ENCODE data around the gene NENF. TPM values are rescaled to one million over a fixed set of nuclear protein-coding genes. Genes with fewer than 3 reads are reported as not detected.

The NENF gene
- total and polyA plus RNA-seq, 10 of the 15 experiments (the other 5 are each of a cell fraction or from before 2014, with no cell fraction given): 5.1 to 83.4 (median 42.7) TPM

GRCh38 chr1:212432661-212433576 lies at the start of gene NENF (continued):
- peak; percentile 73 for TF ChIP-seq DPF2 (IDR thresholded peaks at IDR 0.05)
- no peak for TF ChIP-seq PAX8 (IDR thresholded peaks at IDR 0.05)
- TF ChIP-seq IKZF2 (IDR thresholded peaks at IDR 0.05): peak in 1 of 2 experiments; percentile 35; a peak in 1 of 4 replicates
- no peak for TF ChIP-seq E2F8 (IDR thresholded peaks at IDR 0.05; ENCODE audit: low read depth, partially characterized antibody)
- peak; percentile 88 for TF ChIP-seq LARP7 (IDR thresholded peaks at IDR 0.05)
- peak; percentile 88 for TF ChIP-seq GATAD2B (conservative IDR thresholded peaks at IDR 0.05; ENCODE audit: low read depth)
- TF ChIP-seq RELA (IDR thresholded peaks at IDR 0.05; ENCODE audit: borderline replicate concordance, partially characterized antibody): peak; percentile 4
- 0 out of 2 replicates have a peak, but pooled peaks have one; percentile 31 for TF ChIP-seq TAF1 (IDR thresholded peaks at IDR 0.05; ENCODE audit: borderline replicate concordance, low read depth, low read length)
- no peak for TF ChIP-seq ASH2L (IDR thresholded peaks at IDR 0.05; ENCODE audit: borderline replicate concordance, low read depth)
- TF ChIP-seq SMC3 (IDR thresholded peaks at IDR 0.05; ENCODE audit: borderline replicate concordance, low read length): no peak
- TF ChIP-seq ATF3 (IDR thresholded peaks at IDR 0.05; ENCODE audit: borderline replicate concordance, extremely low read depth, low read depth, low read length): no peak
- no peak for TF ChIP-seq ZNF622 (IDR thresholded peaks at IDR 0.05)
- peak; percentile 67; the same call in 1 of the 2 replicates for TF ChIP-seq SMARCA5 (IDR thresholded peaks at IDR 0.05)
- no peak for TF ChIP-seq ZBTB4 (CRISPR knock-in tag; IDR thresholded peaks at IDR 0.05)
- TF ChIP-seq PML (IDR thresholded peaks at IDR 0.05; ENCODE audit: low read length): 0 out of 2 replicates have a peak, but pooled peaks have one; percentile 51
- no peak for TF ChIP-seq IRF4 (IDR thresholded peaks at IDR 0.05; ENCODE audit: low read depth, low read length)
- TF ChIP-seq NFXL1 (IDR thresholded peaks at IDR 0.05; ENCODE audit: borderline replicate concordance): no peak
- TF ChIP-seq CHD2 (IDR thresholded peaks at IDR 0.05; ENCODE audit: borderline replicate concordance, low read depth, low read length): no peak
- TF ChIP-seq BACH1 (IDR thresholded peaks at IDR 0.05; ENCODE audit: borderline replicate concordance): peak; percentile 67; the same call in 1 of the 2 replicates
- TF ChIP-seq NFYA (IDR thresholded peaks at IDR 0.05; ENCODE audit: borderline replicate concordance, low read depth, low read length): no peak
- no peak for TF ChIP-seq PKNOX1 (IDR thresholded peaks at IDR 0.05)
- TF ChIP-seq RB1 (IDR thresholded peaks at IDR 0.05; ENCODE audit: borderline replicate concordance): peak; percentile 88; the same call in 1 of the 2 replicates
- TF ChIP-seq SREBF2 (IDR thresholded peaks at IDR 0.05; ENCODE audit: low read length): no peak
- TF ChIP-seq YY1 (IDR thresholded peaks at IDR 0.05; ENCODE audit: low read depth, low read length): peak; percentile 64; the same call in 1 of the 2 replicates

All from GM12878 (cell line).